Activated CD4-positive, CD25-positive, alpha-beta regulatory T cell (primary cell): Measurements from ENCODE around the gene PPP1R26.

ENCODE experiments used
- DNase-seq, 4 experiments: peaks; one replicate each; lab custom pipeline; 2025; lab: John Stamatoyannopoulos, UW

Gene PPP1R26

DNA sequence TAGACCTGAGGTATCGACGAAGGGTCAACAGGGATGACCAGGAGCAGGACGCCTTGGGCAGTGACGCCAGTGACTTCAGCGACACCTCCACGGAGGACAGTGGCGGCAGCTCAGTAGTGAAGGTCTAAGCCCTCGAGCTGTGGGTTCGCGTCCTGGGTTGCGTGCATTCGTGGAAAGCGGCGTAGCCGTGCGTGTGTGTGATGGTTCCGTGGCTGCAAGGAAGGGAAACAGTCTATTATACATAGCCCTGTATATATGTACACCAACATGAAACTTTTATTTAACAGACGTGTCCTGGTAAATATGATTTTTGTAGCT lies 8.4 kb downstream of the PPP1R26 start:
- DNase-seq: no peak

DNA sequence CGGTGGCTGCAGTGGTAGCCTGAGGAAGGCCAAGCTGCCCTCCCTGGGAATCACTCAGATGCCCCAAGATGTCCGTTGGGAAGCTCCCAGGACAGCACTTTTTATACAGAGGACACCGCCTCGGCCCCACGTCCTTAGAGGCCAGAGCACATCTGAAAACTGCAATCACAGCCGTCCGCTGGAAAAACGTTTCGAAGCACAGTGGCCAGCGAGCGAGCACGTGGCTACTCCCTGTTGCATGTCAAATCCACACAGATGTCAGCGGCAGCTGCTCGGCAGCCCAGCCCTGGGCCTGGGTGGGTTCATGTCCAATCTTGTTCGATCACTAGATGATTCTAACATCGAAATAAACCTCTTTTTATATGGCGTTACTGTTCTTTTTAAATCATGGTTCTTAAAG lies 8.9 kb downstream of the PPP1R26 start:
- no peak for DNase-seq

- DNase-seq: no peak
These were observed 9.8 kb downstream of the PPP1R26 start for GRCh38 chr9:135489188-135489906.

DNA sequence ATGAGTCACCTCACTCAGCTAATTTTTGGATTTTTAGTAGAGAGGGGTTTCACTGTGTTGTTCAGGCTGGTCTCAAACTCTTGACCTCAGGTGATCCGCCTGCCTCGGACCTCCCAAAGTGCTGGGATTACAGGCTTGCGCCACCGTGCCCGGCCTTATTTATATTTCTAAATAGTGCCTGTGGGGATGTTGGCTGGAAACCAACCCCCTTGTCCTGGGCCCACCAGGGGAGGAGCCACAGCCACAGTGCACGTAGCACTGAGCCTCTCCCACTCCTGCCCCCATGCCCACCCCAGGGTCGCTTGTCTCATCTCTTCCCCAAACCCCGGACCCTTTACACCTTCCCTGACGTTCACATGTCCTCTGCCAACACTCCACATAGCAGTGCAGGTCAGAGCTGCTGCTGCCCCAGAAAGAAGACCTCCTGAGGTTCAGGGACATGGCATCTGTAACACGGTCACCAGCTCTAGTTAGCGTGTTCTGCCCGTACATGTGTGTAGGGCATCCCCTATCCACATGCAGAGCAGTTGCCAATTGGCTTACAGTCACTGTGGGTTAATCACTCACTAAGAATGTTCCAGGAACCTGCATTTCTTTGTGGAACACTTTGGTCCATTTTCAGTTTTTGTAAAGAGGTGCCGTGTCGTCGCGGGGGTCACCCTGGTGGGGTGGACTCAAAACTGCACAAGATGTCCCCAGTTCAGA lies 10.7 kb downstream of the PPP1R26 start:
- DNase-seq: no peak

GRCh38 chr9:135490980-135491464 lies 11.4 kb downstream of the PPP1R26 start:
- DNase-seq: no peak

DNA sequence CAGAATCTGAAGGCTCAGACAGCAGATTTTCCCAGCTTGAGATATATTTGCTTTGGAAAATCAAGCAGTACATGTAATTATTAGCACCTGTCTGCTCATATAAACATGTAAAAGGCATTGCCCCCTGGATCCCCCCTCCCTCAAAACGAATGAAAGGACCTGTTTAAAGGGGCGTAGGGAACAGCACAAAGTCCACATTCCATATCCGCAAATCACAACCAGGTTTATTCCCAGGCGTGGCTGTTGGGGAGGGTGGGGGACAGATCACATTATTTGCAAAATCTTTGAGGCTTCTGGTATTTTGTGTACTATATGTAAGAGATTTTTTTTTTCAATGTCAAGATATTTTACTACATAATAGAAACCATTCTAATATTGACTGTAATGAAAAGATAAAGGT lies 12.2 kb downstream of the PPP1R26 start:
- no peak for DNase-seq

DNA sequence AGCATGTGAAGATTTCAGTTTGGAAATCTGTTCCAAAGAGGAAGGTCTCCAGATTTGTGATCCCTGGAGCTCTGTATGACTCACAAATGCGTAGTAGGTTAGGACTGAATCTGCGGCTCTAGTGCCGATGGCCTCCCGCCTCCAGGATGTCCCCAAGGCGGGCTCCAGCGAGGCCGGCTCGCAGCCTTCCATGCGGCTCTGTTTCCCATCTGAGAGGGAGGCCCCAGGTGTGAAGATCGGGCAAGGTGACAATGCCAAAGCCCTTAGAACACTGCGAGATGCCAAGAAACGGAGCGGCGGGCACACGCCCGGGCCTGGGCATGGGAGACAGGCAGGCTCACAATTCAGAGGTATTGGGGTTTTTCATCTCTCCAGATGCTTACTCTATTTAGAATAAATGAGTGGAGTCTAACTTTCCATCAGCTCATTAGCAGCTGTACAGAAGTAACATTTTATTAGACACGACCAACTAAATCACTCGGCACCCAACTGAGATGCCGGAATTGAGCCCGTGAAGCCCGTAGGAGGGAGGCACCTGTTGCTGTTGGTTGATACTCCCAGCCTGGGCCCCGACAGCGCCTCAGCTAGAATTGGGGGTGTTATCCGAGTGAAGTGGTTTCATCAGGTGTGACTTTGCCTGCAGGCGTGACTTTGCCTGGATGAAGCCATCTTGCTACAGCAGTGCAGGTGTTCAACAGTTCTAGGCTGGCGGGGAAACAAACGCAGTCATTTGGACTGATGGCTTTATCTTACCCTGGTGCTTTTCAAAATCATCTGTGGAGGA lies 13.5 kb downstream of the PPP1R26 start:
- no peak for DNase-seq

DNA sequence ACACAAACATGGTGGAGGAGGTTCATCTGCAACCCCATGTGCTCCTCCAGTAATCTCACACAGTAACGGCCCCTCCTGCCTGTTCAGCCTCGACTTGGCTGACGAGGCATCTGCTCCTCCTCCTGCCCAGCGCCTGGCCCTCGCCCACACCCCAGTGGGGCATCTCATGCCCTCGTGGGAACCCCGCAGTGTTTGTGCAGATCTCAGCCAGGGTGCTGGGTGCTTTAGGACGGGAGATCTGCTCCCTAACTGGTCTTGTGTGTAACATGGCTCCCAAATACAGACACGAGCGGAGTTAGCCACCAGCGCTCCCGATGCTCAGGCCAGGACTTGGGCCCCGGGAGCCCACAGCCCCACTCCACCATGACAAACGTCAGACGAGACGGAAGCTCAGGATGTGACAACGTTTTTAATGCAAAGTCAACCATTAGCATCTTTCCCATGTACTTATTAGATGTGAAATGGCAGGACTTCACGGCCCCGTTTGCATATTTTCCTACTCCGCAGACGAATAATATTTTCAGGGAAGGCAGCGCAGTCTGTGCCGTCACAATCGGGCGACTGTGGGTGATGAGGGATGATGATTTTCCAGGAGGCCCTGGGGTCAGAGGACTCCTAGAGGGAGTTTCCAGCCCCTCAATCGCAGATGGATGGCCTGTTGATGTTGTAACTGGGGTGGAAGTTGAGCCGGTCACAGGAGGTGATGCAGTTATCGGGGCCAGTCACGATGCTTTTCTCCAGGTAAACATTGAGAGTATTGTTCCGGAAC lies 15.4 kb downstream of the PPP1R26 start:
- DNase-seq: no peak

GRCh38 chr9:135498381-135499126 lies 19.0 kb downstream of the PPP1R26 start:
- no peak for DNase-seq

DNA sequence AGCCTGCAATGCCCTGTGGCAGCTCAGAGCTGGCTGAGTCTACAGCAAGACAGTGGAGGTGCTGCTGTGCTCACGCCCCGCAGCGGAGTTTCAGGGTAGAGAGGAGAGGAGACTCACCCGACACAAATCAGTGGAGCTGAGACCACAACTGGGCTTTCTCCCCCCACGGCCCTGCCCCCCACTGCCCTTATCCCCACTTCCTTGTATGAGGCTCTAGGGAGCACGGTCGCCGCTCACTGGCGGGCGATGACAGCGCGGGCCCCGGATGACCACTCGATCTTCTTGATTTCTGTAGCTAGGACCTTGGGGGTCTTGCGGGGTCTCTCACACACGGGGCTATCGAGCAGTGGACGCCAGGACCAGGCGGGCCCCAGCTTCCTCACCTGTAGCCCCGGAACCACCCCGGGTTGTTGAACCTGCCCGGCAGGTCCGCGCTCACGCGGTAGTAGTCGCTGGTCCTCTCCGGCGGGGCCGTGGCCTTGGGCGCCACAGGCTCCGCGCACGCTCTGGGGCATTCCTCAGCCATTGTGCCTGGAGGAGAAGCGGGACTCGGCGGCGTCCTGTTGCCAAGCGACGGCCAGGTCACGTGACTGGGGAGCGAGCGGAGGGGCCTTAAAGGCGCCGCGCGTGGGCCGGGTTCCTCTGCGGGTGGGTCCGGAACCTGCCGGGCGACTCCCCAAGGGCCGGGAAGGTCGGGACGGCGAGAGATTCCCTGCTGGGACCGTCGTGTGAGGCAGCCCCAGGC lies 19.9 kb downstream of the PPP1R26 start:
- peak; percentile 73 to 79 (median 76) for DNase-seq

GRCh38 chr9:135500071-135500524 lies 20.5 kb downstream of the PPP1R26 start:
- DNase-seq: no peak

- peak; percentile 69 to 81 (median 74) for DNase-seq
These were observed 21.1 kb downstream of the PPP1R26 start, which contains the start of gene MRPS2 for GRCh38 chr9:135500525-135501260. Gene MRPS2 (plus strand): TSS chr9:135500682. CDS start chr9:135500711, 29 bp downstream.

DNA sequence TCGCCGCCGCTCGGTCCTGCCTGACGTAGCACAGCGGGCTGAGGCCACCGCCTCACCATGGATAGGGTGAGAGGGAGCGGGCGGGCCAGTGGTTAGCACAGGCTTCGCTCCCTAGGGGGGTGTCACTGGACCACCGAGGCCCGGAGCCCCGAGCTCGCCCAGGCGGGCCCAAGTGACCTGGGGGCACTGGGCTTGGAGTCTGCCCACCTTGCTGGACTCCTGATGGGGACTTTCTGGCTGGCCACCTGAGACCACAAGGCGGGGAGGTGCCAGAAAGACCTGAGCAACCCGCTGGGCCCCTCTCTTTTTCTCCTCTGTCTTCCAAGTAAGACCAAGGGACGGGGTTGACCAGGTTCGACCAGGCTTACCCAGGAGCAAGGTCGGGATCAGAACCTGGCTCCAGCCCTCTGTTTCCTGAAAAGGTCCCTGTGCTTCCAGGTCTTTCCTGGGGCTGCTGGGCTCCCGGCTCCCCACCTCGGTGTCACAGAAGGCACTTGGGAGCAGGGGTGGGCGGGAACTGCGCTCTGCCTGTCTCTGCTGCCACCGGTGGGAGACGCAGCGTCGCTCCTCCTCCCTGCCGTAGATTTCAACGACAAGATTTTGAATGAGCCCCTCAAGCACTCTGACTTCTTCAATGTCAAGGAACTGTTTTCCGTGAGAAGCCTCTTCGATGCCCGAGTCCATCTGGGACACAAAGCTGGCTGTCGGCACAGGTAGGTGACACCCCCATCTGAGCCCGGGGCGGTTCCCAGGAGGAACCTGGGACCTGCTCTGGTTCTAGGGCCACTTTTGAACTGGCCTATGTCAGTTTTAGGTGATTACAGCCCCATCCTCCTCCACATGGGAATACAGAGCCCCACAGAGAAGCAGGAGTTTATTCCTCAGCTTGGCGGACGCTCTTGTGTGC lies 21.9 kb downstream of the PPP1R26 start:
- DNase-seq: peak in 1 of 4 experiments; percentile 27

GRCh38 chr9:135502168-135502872 lies 22.7 kb downstream of the PPP1R26 start:
- DNase-seq: no peak

DNA sequence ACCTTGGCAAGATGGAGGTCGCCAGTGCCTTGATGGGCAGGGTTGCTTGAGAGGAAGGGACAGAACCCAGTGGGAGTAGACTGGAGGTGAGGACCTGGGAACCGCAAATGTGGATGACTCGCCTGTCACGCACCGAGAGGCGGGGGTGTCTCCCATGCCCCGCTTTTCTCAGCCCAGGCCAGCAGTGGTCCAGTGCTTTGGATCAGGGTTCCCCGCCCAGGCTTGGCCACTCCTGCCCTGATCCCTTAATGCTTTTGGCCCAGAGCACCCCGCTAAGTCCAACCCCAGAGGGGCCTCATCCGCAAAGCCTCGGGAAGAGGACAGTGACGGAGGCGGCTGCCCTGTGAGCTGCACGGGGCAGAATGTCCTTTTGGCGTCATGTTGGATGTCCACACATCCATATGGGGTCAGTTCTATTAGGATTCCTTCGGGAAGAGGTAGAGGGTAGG lies 23.3 kb downstream of the PPP1R26 start:
- DNase-seq: no peak

- no peak for DNase-seq
These were observed 24.0 kb downstream of the PPP1R26 start for GRCh38 chr9:135503371-135504261.
